Breast epithelium (tissue), 3 donors: Measurements from ENCODE around the gene CXCL14.

Source experiments
- CTCF ChIP-seq, 3 donors: fragments of 450-650 bp; IDR thresholded peaks; one replicate each; pipeline ENCODE4 v1.5.1; 2016 to 2017; ENCODE audit warnings: antibody characterized with exemption in 3 of 3, mild to moderate bottlenecking in 3 of 3, moderate library complexity in 3 of 3
- POLR2A ChIP-seq: fragments of 450-650 bp; IDR thresholded peaks from one replicate; pipeline ENCODE4 v1.6.1; 2016; ENCODE audit warnings: antibody characterized with exemption, mild to moderate bottlenecking, moderate library complexity
- POLR2AphosphoS5 ChIP-seq, 3 donors: sonication (generic); formaldehyde crosslinking; IDR thresholded peaks; one replicate each; pipeline ENCODE4 v1.6.1; 2017; ENCODE audit warnings: antibody characterized with exemption in 3 of 3

GRCh38 chr5:135565266-135565665 is 13.5 kb downstream of the CXCL14 start:
- TF ChIP-seq CTCF (IDR thresholded peaks at IDR 0.05) (no peak), POLR2A (no peak), POLR2AphosphoS5 (IDR thresholded peaks at IDR 0.05) (no peak)
